Gastrocnemius medialis (tissue), 4 donors: ENCODE data around the gene AP2B1. TPM values are rescaled to one million over a fixed set of nuclear protein-coding genes. Genes with fewer than 3 reads are reported as not detected.
A peak's percentile ranks its signal among the peaks of the same experiment; 100 is the strongest.

ENCODE experiments used
- ATAC-seq, 2 donors: fragments of 150-250 bp; one replicate each; pipeline ENCODE4 v1.9.1; 2016
- DNase-seq, 2 donors: peaks; one replicate each; pipeline ENCODE4 v3.0.0-alpha.2; 2019
- H3K27ac ChIP-seq, 4 donors: fragments of 200-600 bp; sonication (generic); 1 replicate in 1 of 4; 2 replicates in 3 of 4; pipeline ENCODE4 v1.5.1; 2016 to 2018; ENCODE audit warnings: mild to moderate bottlenecking in 2 of 4, moderate library complexity in 1 of 4
- H3K27me3 ChIP-seq, 3 donors: fragments of 200-600 bp; sonication (generic) in 2 of 3; 1 replicate in 1 of 3; 2 replicates in 2 of 3; pipeline versions ENCODE4 v1.5.1 to v1.6.0; 2016 to 2019; ENCODE audit warnings: mild to moderate bottlenecking in 1 of 3, moderate library complexity in 1 of 3
- H3K36me3 ChIP-seq, 2 donors: fragments of 200-600 bp; sonication (generic) in 1 of 2; one replicate each; pipeline ENCODE4 v1.5.1; 2017 to 2018
- H3K4me1 ChIP-seq, 2 donors: fragments of 200-600 bp; sonication (generic) in 1 of 2; one replicate each; pipeline ENCODE4 v1.5.1; 2016 to 2017; ENCODE audit warnings: mild to moderate bottlenecking in 2 of 2
- H3K4me3 ChIP-seq, 4 donors: fragments of 200-600 bp; sonication (generic) in 3 of 4; 1 replicate in 1 of 4; 2 replicates in 3 of 4; pipeline ENCODE4 v1.5.1; 2016 to 2019; ENCODE audit warnings: mild to moderate bottlenecking in 2 of 4
- H3K9me3 ChIP-seq, 3 donors: fragments of 200-600 bp; sonication (generic) in 2 of 3; 1 replicate in 1 of 3; 2 replicates in 2 of 3; pipeline ENCODE4 v1.5.1; 2016 to 2019
- CTCF ChIP-seq, 5 experiments: fragments of 450-650 bp in 3 of 5; fragments of 200-600 bp in 2 of 5; sonication (generic) in 2 of 5; IDR thresholded peaks in 4 of 5; conservative IDR thresholded peaks in 1 of 5; 1 replicate in 4 of 5; 2 replicates in 1 of 5; pipeline ENCODE4 v1.5.1; 2016 to 2019; ENCODE audit warnings: antibody characterized with exemption in 5 of 5, mild to moderate bottlenecking in 3 of 5, moderate library complexity in 3 of 5
- POLR2A ChIP-seq, 2 donors: fragments of 450-650 bp; IDR thresholded peaks; one replicate each; pipeline ENCODE4 v1.6.1; 2017; ENCODE audit warnings: antibody characterized with exemption in 2 of 2, mild to moderate bottlenecking in 2 of 2, moderate library complexity in 2 of 2
- in situ Hi-C, 4 donors: fragments of 200-750 bp; cut with MboI; loops; one replicate each; pipeline versions ENCODE4 v1.15.0 to v1.8.0; 2017; ENCODE audit warnings: low sequenced_read_pairs in 4 of 4
- intact Hi-C: fragments of 100-400 bp; cut with DNase I; formaldehyde crosslinking; loops from one replicate; pipeline ENCODE4 v1.15.1; 2023; ENCODE audit warnings: low total_unique reads
- total RNA-seq, 4 donors: library from RNA; depleted of rRNA; stranded (reverse); fragments of >200 nt; gene quantifications; one replicate each; pipeline versions ENCODE4 v1.1.0 to v1.2.3, GENCODE V29; 2016

AP2B1 gene
- total RNA-seq, 4 donors from 2014 or later = 31.3 to 48.7 (median 38.1) TPM

- TF ChIP-seq POLR2A (IDR thresholded peaks at IDR 0.05) (no peak), CTCF (IDR thresholded peaks at IDR 0.05 in 4 of 5, conservative IDR thresholded peaks at IDR 0.05 in 1 of 5) (no peak)
- Histone ChIP-seq H3K27ac (peak overlapping the region; percentile 66 to 87 (median 80)), H3K4me1 (peaks cover 59% of the 10 kb centered on the region in 2 donors), H3K9me3 (no peaks in the 10 kb centered on the region), H3K27me3 (no peaks in the 10 kb centered on the region), H3K4me3 (no peak overlapping the region), H3K36me3 (peaks cover 0 to 2% of the 10 kb centered on the region in 2 donors)
- no peak for ATAC-seq
- intact Hi-C loops = no loop called here
- in situ Hi-C loops = no loop called here
- DNase-seq = no peak
Observed at GRCh38 chr17:35716173-35716572, 129.1 kb downstream of the AP2B1 start.

- Histone ChIP-seq H3K27me3 (no peaks in the 10 kb centered on the region), H3K4me3 (no peak overlapping the region), H3K4me1 (peaks cover 59% of the 10 kb centered on the region in 2 donors), H3K9me3 (no peaks in the 10 kb centered on the region), H3K27ac (peak overlapping the region; percentile 66 to 87 (median 80)), H3K36me3 (peaks cover 0 to 9% of the 10 kb centered on the region in 2 donors)
- intact Hi-C loops (no loop called here), in situ Hi-C loops (no loop called here)
- peak; percentile 56 to 58 for ATAC-seq
- peak in 1 of 2 donors; percentile 30 for DNase-seq
- no peak for TF ChIP-seq POLR2A (IDR thresholded peaks at IDR 0.05)
- no peak for TF ChIP-seq CTCF (IDR thresholded peaks at IDR 0.05 in 4 of 5, conservative IDR thresholded peaks at IDR 0.05 in 1 of 5)
Observed at GRCh38 chr17:35716897-35717465, 129.9 kb downstream of the AP2B1 start.

- H3K36me3 ChIP-seq = peaks cover 0 to 11% of the 10 kb centered on the region in 2 donors
- in situ Hi-C loops = no loop called here
Observed at GRCh38 chr17:35717475-35717874, 130.4 kb downstream of the AP2B1 start.

GRCh38 chr17:35723735-35724134 is 136.6 kb downstream of the AP2B1 start:
- in situ Hi-C loops = no loop called here
- intact Hi-C loops = loop anchor here (2.0 kb wide), 1 partner anchor 19 kb away; no protein-coding TSS in a partner anchor
- Histone ChIP-seq H3K4me3 (no peak overlapping the region), H3K4me1 (peaks cover 11 to 17% of the 10 kb centered on the region in 2 donors), H3K27ac (no peak overlapping the region), H3K27me3 (no peaks in the 10 kb centered on the region), H3K9me3 (no peaks in the 10 kb centered on the region), H3K36me3 (peaks cover 0 to 45% of the 10 kb centered on the region in 2 donors)
- DNase-seq = no peak
- ATAC-seq = no peak
- no peak for TF ChIP-seq CTCF (IDR thresholded peaks at IDR 0.05 in 4 of 5, conservative IDR thresholded peaks at IDR 0.05 in 1 of 5)
- no peak for TF ChIP-seq POLR2A (IDR thresholded peaks at IDR 0.05)

More at GRCh38 chr17:35717475-35717874, 130.4 kb downstream of the AP2B1 start:
- Histone ChIP-seq H3K27ac (peak overlapping the region; percentile 66 to 87 (median 80)), H3K4me1 (peaks cover 57 to 59% of the 10 kb centered on the region in 2 donors), H3K27me3 (no peaks in the 10 kb centered on the region), H3K4me3 (no peak overlapping the region), H3K9me3 (no peaks in the 10 kb centered on the region)
- no peak for DNase-seq
- intact Hi-C loops = no loop called here
- no peak for TF ChIP-seq POLR2A (IDR thresholded peaks at IDR 0.05)
- no peak for TF ChIP-seq CTCF (IDR thresholded peaks at IDR 0.05 in 4 of 5, conservative IDR thresholded peaks at IDR 0.05 in 1 of 5)
- ATAC-seq = no peak
